ENCODE results near the gene CACNG6.
"Not testable (repeated sequence)": the region's sequence is repeated elsewhere in the genome, so short reads cannot be mapped to it uniquely, and the experiment has no call there.

CACNG6 gene

GRCh38 chr19:53991224-53992113 lies at the start of gene CACNG6:
Gene CACNG6 (plus strand): TSS chr19:53991637. CDS start chr19:53992878, 1,241 bp downstream.
- no peak for FAIRE-seq

- FAIRE-seq: no peak
Measured at GRCh38 chr19:53942001-53942786, 49.2 kb upstream of the CACNG6 start.

- no peak for FAIRE-seq
Measured at GRCh38 chr19:53944416-53944815, 47.0 kb upstream of the CACNG6 start.

GRCh38 chr19:53944933-53945332 lies 46.5 kb upstream of the CACNG6 start:
- FAIRE-seq: no peak

GRCh38 chr19:53945441-53945840 lies 46.0 kb upstream of the CACNG6 start:
- FAIRE-seq: peak; percentile 92

GRCh38 chr19:53945998-53946397 lies 45.4 kb upstream of the CACNG6 start:
- no peak for FAIRE-seq

GRCh38 chr19:53947624-53948023 lies 43.8 kb upstream of the CACNG6 start:
- FAIRE-seq: peak; percentile 9

GRCh38 chr19:53948611-53949010 lies 42.8 kb upstream of the CACNG6 start:
- not testable (repeated sequence) for FAIRE-seq

- no peak for FAIRE-seq
Measured at GRCh38 chr19:53951436-53951835, 40.0 kb upstream of the CACNG6 start.

GRCh38 chr19:53951947-53952346 lies 39.5 kb upstream of the CACNG6 start:
- FAIRE-seq: no peak

GRCh38 chr19:53953383-53953782 lies 38.1 kb upstream of the CACNG6 start:
- FAIRE-seq: no peak

GRCh38 chr19:53957448-53958167 lies 33.8 kb upstream of the CACNG6 start:
- FAIRE-seq: no peak

- FAIRE-seq: no peak
Measured at GRCh38 chr19:53958168-53958571, 33.3 kb upstream of the CACNG6 start.

- no peak for FAIRE-seq
Measured at GRCh38 chr19:53958823-53959757, 32.3 kb upstream of the CACNG6 start.

- FAIRE-seq: no peak
Measured at GRCh38 chr19:53960187-53960586, 31.2 kb upstream of the CACNG6 start.

- FAIRE-seq: no peak
Measured at GRCh38 chr19:53960886-53961285, 30.6 kb upstream of the CACNG6 start.

GRCh38 chr19:53961523-53962356 lies 29.7 kb upstream of the CACNG6 start:
- no peak for FAIRE-seq

GRCh38 chr19:53962887-53963431 lies 28.5 kb upstream of the CACNG6 start, which contains the start of gene CACNG8:
Gene CACNG8 (plus strand): TSS chr19:53962937.
- FAIRE-seq: no peak

- no peak for FAIRE-seq
Measured at GRCh38 chr19:53965091-53965490, 26.3 kb upstream of the CACNG6 start.

GRCh38 chr19:53966931-53967330 lies 24.5 kb upstream of the CACNG6 start:
- FAIRE-seq: no peak

- no peak for FAIRE-seq
Measured at GRCh38 chr19:53969366-53969765, 22.1 kb upstream of the CACNG6 start.

Data from TTC549 (cell line).